DMS79 treated with DMSO at 0.1 percent for 48 hours (cell line): Measurements from ENCODE around the gene GLCE.
"Not testable (repeated sequence)": the region's sequence is repeated elsewhere in the genome, so short reads cannot be mapped to it uniquely, and the experiment has no call there.

ENCODE experiments used
- DNase-seq: peaks from one replicate; lab custom pipeline; 2025; lab: John Stamatoyannopoulos, UW

Gene GLCE

DNA sequence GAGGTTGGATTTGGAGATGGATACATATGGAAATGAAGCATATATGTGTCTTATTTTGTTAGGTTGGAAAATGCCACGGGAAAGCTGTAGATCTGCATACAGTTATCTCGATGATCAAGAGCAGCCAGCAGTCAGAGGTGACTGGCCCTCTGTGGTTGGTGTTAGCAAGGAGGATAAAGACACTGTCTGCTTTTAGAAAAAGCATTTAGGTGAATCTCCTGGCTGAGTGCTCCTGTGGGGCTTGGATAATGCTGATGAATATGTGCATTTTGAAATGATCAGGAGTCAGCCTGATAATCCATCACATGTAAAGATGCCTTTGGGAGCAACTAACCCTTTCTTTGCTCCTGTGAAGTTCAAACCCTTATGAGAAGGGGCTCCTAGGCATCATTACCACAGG lies 24.9 kb upstream of the GLCE start:
- DNase-seq, result no peak

DNA sequence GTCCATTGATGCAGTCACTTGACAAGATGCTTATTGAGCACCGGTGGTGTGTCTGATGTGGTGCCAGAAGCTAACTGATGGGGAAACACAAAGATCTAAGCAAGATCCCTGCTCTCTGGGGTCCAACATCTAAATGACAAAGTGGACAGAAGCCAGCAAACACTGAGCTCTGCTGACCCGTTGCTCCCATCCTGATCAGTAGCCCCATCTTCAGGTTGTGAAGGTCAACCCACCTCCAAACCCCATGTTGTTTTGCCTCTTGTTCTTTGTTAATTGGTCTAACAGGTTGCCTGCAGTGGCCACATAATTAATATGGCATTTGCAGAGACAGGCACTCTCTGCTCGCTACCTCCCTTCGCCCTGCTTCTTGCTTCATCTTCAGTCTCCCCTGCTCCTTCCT lies 21.5 kb upstream of the GLCE start:
- no peak for DNase-seq

DNA sequence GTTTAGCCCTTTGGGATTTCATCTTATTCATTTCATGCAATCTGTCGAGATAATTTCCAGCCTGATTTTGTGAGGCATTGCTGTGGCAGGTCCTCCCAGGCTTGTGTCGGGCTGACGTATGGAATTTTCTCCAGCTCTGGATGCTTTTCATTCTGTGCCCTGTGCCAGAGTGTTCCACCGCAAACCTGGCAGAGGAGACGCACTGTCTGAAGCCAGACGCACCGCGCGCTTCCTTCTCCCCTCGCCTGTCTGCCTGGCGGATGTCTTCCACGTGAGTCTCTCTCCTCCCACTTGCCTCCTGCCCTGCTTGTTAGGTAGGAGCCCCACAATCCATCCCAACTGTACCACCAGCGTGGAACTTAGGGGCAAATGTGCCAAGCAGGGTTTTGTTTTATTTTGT lies 20.1 kb upstream of the GLCE start:
- DNase-seq, result no peak

DNA sequence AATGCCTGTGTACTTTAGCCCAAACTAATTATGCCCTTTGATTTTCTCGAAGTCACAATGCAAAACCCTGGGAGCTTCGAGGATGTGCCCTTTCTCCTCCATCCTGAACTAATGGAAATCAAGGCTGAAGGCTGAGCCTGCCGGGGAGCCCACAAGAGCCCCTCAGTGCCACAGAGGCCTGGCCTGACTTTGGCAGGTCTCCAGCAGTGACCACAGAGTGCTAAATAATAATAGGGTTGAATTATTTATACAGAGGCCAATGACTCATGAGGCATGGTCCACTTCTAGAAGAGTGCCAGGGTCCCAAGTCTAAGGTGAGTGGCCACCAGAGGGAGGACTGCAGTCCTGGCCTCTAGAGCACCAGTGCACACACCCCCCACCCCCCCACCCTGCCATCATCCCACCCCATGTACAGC lies 19.1 kb upstream of the GLCE start:
- peak; percentile 44 for DNase-seq

DNA sequence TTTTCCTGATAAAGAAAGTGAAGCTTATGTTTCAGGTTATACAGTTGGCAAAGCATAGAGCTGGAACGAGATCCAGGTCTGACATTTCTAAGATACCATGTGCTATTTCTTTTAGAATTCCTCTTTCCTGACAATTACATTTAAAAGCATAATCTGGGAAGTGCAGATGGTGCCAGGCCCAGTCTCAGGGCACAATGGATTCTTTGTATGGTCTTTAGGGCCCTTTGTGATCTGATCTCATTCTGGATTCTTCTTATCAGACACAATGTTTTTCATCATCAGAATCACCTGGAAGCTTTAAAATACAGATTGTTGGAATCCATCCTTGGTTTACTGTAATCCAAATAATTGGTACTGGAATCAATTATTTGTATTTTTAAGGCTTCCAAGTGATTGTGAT lies 18.6 kb upstream of the GLCE start:
- no peak for DNase-seq

DNA sequence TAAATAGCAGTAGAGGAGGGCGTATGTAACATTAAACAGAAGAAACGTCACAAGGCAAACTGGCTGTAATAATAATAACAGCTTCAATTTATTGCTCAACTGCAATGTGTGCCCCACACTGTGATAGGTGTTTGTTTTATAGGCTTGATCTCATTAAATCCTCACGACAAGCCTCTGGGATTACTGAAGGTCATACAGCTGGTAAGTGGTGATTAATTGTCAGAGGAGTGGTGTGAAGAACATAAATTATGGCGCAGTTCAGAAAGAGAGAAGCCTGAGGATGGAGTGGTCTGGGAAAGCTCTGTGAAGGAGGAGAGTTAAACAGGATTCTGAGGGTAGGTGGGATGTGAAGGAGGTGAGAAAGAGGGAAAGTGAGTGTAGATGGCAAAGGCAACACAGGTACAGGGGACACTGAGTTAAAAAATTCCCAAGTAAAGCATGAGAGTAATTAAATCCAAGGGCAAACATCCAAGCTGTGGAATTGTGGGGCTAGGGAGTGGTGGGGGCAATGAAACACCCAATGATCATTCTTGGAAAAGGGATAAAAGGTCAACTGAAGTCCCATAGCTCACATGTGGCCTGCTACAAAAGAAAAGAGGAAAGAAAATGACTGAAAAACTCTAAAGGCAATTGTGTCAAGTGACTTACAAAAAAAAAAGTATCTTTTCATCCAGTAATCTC lies 16.5 kb upstream of the GLCE start:
- DNase-seq, result no peak

DNA sequence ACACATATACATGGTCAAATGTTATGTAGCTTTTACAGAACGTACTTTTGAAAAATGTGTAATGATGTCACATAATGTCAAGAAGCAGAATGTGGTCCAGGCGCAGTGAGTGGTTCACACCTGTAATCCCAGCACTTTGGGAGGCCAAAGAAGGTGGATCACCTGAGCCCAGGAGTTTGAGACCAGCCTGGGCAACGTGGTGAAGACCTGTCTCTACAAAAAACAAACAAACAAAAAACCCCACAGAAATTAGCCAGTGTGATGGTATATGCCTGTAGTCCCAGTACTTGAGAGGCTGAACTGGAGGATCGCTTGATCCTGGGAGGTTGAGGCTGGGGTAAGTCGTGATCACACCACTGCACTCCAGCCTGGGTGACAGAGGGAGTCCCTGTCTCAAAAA lies 15.9 kb upstream of the GLCE start:
- no peak for DNase-seq

DNA sequence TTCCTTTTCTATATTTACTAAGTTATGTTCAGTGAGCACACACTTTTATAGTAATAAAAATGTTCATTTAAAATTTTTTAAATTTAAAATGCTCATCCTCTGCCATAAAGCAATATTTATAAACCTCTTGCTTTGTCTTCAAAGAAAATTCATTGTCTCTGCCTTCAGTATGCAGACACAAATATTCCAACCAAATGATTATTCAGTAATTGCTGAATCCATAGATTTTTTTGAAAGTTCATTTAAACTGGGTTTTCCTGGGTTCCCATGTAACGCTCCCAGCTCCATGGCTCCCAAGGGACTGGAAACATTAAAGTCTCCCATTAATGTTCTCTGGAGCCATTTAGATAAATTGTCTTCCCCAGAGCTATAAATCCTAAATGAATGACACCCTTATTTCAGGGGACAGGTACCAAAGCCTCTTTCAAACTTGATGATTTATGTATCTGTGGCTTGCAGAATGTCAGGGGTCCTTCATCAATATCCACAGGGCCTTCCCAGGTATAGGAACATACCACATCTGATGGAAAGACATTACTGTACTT lies 15.2 kb upstream of the GLCE start:
- DNase-seq, result no peak

DNA sequence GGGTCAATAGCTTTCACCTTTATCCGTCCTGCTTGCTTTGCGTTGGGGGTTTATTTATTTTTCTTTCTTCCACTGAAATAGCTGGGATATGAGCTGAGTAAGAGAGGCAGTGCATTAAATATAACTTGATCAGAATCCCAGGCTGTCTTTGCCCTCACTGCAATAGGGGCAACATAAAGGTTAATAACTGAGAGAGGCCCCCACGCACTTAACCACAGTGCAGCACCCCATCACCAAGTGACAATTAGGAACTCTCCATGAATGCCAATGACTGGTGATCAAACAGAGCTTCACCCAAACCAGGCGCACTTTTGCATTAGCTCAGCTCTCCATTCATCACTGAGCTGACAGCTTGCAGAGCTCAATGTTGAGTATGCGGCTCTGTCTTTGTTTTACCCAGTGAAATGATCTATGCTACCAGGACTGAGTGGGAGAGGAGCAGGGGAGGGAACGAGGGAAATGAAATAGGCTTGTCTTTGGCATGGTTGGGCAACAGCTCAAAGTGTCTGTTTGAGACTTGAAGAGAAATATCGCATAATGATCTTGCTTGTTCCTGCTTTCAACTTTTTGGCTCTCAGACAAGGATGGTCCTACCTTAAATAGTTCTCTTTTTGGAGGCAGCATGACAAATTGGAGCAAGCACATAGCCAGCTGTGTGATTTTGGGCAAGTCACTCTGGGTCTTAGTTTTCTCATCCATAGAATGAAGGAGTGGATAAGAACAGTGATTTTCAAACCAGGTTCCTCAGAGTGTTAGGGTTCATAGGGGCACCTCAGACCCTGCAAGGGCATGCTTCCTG lies 14.5 kb upstream of the GLCE start:
- DNase-seq, result no peak

DNA sequence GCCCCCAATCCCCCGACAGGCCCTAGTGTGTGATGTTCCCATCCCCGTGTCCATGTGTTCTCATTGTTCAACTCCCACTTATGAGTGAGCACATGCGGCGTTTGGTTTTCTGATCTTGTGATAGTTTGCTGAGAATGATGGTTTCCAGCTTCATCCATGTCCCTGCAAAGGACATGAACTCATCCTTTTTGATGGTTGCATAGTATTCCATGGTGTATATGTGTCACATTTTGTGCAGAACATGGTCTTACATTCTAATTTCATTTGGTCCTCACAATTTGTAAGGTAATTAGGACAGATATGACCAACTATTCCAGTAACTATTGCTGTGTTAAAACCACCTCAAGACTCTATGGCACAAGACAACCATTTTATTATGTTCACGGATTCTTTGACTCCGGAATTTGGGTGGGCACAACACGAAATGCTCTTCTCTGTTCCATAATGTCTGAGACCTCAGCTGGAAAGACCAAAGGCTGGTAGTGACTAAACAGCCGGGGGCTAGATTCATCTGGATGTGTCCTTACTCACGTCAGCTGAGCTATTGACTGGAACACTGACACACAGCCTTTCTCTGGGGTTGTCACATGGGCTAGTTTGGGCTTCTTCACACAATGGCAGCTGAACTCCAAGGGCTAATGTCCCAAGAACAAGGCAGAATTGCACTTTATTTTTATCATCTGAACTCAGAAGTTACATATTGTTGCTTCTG lies 13.6 kb upstream of the GLCE start:
- no peak for DNase-seq

DNA sequence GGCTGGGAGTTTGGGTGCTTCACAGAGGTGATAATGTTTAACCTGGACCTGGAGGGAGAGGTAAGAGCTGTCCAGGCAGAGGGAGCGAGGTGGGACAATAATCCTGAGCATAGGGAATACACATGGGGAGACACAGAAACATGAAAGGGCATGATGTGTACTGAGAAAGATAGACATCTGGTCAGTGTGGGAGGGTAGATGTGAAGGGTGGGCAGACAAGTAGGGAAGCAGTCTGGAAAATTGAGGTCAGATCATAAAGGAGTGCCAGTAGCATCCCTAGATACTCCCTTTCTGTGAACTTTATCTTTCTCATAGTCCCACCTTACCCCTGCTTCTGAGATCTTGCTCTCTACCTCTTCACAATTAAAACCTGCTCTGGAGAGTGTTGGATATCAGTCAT lies 12.0 kb upstream of the GLCE start:
- no peak for DNase-seq

DNA sequence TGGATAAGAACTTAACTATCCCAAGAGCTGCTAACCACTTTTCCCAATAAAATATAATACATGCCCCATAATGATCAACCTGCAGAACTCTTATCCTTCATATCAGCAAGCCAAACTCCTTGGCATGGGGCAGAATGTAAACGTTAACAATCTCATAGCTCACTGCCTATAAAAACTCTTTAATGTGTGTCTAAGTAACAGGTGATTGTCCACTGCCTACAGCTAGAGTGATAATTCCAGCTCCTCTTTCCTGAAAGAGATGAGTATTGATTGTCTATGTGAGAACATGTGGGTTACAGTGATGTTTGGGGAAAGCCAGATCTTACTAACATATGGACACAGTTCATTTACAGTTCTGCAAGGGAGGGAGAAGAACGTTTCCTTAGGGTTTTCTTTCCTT lies 11.3 kb upstream of the GLCE start:
- no peak for DNase-seq

DNA sequence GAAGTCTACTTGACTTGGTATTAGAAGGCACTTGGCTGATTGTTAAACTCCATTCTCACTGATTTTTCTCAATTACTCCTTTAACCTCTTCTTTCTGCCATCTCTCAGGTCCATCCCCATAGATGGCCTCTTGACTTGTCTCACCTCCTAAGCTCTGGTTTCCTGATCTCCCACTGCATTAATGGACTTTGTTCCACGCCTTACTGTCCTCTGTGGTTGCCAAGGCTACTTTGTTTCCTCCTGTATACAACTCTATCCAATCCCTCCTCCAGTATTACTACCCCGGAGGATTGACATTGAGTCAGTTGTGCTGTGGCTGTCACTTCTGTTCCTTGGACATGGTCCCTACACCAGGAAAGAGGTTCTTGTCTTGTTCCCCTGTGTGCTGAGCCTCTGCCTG lies 10.6 kb upstream of the GLCE start:
- DNase-seq, result peak; percentile 58

DNA sequence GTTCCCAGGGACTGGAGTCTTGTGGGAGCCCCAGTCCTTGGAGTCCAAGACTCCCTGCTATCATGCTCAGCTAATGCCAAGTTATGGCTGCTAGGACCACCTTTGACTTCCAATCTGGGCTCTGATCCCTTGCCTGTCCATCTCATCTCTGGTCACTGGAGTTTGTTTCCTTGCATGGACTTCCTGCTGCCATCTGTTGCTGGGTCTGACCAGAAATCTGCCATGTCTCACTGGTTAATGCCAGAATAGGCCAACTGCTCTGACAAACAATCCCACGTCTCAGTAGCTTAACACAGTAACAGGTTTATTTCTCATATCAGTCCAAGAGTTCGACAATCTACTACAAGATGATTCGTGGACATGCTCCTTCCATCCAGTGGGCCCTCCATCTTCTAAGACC lies 10.1 kb upstream of the GLCE start:
- DNase-seq, result no peak

DNA sequence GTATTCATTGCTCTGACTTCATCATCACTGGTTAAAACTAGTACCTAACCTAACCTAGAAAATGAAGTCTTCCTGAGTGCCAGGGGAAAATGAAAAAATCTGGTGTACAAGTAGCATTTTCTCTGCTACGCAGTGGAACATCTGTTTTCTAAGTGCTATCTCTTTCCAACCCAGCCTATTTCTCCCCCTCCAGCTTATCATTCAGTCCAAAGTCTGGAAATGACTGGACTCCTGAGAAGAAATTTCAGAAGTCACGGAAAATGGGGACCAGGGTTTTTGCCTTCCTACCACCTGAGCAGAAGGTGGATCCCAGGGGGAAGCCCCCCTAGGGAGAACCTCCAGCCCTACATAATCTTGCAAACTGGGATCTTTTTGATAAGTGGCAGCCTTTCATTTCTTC lies 9.6 kb upstream of the GLCE start:
- DNase-seq, result no peak

DNA sequence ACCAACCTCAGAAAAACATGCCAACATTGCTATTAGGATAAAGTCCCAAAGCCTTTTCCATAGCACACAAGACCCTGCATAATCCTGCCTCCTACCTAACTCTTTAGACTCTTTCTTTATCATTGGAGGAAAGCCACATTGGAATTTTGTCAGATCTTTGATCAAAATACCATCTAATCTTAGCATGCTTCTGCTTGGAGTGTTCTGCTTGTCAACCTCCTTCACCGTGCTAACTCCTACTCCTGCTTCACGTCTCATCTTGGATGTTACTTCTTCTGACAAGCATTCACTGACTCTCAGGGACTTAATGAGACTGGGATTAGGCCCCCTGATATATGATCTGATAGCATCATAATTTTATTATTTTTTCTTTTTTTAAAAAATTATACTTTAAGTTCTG lies 7.4 kb upstream of the GLCE start:
- no peak for DNase-seq

DNA sequence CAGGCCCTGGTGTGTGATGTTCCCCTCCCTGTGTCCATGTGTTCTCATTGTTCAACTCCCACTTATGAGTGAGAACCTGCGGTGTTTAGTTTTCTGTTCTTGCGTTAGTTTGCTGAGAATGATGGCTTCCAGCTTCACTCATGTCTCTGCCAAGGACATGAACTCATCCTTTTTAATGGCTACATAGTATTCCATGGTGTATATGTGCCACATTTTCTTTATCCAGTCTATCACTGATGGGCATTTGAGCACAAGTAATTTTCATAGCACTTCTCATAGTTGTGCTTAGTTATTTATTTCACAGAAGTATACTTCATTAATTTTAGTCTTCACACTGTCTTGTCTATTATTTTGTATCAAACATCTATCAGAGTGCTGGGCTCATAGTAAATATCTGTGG lies 6.8 kb upstream of the GLCE start:
- DNase-seq, result not testable (repeated sequence)

DNA sequence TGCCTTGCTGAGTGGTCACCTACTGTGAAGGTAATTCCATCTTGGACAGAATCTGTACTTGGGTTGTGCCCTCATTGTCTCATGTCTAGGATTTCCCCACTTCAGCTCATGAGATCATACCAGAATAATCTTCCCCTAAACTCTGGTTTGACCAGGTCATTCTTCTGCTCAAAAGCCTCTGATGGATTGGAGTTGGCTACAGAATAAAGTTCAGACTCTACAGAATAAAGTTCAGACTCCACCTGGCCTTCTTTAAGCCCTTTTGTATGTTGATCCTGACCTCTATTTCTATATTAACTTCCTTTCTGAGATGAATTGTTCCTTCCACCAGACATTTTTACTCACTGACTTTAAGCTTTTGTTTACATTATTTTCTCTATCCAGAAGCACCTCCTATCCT lies 6.4 kb upstream of the GLCE start:
- DNase-seq, result no peak

DNA sequence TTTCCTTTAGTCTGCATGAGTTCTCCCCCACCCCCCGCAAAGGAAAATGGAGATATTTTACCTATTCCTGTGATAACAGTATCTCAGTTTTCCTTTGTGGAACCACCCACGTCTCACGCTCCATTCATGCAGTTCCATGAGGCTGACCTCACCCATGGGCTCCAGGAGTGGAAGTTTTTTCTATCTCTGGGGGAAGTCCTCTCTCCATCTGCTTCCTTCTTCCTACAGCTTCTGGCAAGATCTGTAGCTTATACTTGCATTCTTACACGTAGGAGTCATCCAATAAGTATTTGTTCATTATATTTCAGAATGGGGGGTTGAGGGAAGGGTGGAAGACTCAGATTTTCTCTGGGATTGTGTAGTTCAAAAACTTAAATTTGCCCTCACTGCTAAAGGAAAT lies 5.8 kb upstream of the GLCE start:
- DNase-seq, result no peak

DNA sequence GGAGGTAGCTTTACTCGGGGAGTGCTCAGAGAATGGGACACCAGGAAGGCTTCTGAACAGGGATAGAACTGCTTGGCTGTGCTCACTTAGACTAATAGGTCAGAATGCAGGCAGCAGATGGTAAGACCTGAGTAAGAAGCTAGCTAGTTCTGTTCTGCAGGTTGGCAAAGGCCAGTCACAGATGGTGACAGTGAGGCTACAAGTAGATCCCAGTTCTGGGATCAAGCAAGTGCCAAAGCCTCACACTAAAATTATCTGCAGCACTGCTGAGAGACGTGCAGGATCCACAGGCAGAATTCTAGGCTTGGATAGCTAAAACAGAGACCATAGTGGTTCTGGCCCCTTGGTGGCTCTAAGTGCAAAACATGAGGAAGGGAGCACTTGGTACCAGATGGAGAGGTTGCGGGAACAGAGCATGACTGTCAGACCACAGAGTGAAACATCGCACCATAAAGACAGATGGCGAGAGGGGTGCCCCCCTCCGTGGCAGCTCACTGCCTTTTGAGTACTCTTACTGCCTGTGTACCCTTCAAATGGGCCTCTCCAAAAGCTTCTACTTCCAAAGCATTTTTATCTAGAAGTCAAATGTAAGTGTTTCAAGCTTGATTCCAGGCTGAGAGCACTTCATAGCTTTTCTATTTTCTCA lies 3.6 kb upstream of the GLCE start:
- peak; percentile 68 for DNase-seq

DNA sequence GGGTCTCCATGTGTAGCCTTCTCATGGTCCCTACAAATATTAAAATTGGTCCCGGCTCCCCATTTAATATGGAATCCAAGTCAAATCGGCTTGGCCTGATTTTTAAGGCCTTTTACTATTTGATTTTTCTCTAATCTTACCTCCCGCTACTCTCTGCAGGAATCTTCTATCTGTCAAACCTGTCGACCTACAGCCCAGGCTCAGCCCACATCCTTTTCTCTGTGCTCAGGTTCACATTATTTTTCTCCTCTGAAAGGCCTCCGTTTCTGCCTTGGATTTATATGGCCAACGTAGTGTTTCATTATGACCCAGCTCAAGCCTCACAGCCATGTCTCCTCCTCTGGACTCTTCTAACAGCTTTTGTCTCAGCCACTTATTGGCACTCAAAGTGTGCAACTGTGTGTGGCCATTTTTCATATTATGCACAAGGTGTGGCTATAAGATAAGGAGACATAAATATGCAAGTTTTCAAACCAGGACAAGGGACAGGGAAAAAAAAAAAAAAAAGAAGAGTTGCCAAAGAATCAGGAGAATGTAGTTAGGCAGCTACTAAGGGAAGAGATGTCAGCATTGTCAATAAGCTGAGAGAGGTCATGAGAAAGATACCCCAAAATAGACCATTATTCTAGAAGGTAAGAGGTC lies 2.1 kb upstream of the GLCE start:
- DNase-seq, result no peak

DNA sequence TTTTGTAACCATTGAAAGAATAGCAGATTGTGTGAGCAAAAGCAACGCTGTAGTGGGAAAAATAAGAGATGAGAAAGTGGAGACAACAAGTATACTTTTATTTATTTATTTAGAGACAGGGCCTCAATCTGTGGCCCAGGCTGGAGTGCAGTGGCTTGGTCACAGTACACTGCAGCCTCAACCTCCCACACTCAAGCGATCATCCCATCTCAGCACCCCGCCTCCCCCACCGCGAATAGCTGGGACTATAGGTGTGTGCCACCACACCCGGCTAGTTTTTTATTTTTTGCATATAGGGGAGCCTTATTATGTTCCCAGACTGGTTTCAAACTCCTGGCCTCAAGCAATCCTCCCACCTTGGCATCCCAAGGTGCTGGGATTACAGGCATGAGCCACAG lies 1.6 kb upstream of the GLCE start:
- DNase-seq, result no peak
